Iris pigment epithelial cell (primary cell): ENCODE results near the gene RFT1.
"Not testable (repeated sequence)": the region's sequence is repeated elsewhere in the genome, so short reads cannot be mapped to it uniquely, and the experiment has no call there.

Source experiments
- DNase-seq: peaks from one replicate; pipeline ENCODE4 v3.0.0-alpha.2; 2011; ENCODE audit warnings: low read depth

RFT1 gene

GRCh38 chr3:53069422-53070068, 60.7 kb downstream of the RFT1 start:
- DNase-seq, result no peak

DNA sequence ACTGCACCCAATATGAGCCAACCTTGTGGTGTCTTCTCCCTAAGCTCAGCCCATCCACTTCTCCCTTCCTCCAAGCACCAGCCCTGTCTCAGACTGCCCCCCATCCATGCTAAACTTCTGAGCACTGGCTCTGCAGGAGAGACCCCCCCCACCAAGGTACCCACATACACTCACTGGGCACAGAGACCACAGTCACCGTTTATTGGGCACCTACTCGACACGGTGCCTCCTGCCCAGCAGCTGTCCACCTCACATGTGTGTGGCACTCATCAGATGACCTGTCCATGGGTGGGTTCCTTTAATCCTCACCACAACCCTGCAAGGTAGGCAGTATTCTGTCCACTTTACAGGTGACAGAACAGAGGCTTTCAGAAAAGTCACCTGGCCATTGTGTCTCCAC, 62.1 kb downstream of the RFT1 start:
- DNase-seq, result no peak

DNA sequence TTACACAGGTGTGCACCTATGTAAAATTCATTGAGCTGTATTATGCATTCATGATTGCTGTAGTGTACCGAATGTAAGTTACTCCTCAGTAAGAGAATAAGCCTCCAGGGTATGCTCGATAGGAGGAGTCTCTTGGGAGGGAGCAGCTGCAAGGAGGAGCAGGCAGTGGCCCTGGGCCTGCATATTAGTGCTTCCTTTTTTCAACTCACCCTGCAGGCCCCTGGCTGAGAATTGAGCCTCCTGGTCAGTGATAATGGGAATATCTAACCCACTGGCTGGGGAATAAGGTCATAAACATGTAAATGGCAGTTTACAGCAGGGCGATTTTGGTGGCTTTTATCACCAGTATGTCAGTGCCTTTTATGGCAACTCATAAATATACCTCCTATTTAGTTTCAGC, 62.7 kb downstream of the RFT1 start:
- DNase-seq, result no peak

DNA sequence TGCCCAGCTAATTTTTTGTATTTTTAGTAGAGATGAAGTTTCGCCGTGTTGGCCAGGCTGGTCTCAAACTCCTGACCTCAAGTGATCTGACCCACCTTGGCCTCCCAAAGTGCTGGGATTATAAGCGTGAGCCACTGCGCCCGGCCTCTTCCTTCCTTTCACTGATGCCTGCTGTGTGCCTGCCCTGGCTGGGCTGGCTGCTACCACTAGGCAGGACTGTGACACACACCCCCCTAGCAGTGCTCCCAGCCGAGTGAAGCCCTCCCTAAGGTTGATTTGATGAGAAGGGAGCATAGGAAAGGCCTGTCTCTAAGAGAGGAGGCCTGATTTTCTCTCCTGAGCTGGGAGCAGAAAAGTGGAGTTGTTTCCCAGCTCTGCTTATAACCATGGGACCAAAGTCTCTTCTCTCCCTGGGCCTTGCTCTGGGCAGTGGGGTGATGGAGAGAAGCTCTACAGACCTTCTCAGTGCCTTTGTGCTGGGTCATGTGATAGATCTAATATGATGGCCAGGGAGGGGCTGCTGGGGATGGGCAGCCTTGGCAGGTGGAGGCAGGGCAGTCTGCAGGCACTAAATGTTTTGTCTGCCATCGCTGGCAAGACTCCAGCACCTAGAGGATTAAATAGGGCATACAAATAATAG, 64.3 kb downstream of the RFT1 start:
- DNase-seq, result no peak

DNA sequence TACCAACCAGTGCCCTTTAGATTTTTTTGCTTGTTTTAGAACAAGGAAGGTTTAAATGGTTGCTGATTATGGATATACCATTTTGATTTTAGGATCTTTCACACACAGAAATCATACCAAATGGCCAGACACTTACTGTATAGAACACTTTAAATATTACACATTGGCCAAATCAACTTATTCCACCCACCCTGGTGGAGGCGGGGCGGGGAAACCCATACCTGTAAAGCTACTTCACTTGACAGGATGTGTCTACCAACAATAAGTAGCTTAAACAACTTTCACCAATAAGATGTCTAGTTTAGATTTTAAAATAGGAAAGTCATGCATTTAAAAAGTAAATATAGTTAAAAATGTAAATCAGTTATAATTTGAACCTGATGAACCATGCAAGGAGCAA, 67.3 kb downstream of the RFT1 start:
- DNase-seq, result no peak

DNA sequence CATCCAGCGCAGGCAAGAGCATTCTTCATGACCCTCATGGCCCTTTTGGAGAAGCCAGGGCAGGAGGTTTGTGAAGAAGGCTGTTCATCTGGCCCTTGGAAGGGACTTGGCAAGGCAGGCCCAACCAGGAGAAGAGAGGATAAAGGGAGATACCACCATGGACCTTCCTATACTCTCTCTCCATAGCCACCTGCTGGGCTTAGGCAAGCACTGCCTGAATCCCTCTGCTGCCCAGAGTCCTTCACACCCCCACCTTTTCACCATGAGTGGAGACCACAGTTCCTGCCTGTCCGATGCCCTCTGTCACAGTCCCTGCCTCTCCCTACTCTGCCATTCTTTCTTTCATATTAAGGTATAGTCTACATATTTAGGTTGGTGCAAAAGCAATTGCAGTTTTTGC, 73.8 kb downstream of the RFT1 start:
- peak; percentile 31 for DNase-seq

DNA sequence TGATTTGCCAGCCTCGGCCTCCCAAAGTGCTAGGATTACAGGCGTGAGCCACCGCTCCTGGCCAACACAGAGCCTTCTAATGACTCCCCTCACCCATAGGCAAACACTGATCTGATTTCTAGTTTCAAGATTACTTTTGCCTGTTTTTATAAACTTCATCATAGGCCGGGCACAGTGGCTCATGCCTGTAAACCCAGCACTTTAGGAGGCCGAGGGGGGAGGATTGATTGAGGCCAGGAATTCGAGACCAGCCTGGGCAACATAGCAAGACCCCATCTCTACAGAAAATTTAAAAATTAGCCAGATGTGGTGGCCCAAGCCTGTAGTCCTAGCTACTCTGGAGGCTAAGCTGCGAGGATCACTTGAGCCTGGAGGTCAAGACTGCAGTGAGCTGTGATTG, 76.0 kb downstream of the RFT1 start:
- not testable (repeated sequence) for DNase-seq

- DNase-seq, result no peak
These were observed 78.3 kb downstream of the RFT1 start for GRCh38 chr3:53051929-53052328.

DNA sequence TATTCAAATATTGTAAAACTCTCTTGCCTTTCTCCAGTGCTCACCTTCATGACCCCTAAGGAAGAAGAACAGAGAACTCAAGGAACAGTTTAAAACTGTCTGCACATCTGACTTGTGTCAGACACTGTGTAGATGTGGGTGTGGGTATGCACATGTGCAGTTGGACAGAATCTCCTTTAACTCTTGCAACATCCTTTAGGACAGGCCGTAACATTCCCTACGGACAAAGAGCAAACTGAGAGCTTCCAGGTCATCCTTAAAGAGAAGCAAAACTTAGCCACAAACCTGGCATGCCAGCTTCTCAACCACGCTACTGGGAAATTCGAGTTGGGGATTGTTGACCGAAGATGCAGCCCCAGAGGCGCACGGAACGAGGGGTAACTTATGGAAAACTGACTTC, 80.2 kb downstream of the RFT1 start:
- DNase-seq, result no peak

DNA sequence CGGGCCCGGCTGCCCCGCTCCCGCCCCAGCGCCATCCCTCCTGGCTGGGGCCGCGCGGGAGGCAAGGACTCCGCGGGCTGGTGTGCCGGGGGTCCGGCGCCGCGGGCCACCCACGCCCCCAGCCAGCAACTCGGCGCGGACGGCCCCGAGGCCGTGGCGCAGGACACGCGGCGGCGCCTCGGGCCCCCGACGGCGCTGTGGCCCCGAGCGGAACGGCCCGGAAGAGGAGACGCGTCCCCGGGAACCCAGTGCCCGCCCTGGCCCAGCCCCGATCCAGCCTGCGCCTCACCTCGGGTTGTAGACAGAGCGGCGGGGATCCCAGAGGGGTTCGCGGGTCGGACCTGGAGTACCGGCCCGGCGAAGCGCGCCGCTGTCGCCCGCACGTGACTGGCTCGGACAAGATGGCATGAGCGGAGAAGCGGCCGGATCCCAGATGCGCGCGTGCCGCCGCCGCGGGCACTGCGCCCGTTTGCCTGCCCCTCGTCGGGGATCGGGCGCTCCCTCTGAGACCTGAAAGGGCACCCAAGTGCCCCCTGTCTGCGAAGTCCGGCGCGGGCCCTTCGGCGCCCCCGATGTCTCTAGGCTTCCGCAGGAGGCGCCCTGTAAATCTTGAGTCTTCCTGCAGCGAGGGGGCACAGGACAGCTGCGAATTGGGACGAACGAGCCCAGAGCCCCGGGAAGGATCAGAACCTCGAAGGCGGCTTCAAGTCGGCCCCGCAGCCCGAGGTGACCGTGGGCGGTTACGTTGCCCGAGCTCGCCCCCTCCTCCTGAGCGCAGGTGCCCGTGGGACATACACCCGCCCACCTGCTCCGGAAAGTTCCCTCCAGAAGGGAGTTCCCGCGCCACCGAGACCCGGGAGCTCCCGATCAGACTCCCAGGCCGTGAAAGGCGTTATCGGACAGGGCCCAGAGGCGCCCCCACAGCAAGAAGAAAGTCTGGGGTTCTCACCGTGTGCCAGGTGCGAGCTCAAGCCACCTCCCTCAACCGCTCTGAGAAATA, 83.8 kb downstream of the RFT1 start:
- DNase-seq, result peak; percentile 19

DNA sequence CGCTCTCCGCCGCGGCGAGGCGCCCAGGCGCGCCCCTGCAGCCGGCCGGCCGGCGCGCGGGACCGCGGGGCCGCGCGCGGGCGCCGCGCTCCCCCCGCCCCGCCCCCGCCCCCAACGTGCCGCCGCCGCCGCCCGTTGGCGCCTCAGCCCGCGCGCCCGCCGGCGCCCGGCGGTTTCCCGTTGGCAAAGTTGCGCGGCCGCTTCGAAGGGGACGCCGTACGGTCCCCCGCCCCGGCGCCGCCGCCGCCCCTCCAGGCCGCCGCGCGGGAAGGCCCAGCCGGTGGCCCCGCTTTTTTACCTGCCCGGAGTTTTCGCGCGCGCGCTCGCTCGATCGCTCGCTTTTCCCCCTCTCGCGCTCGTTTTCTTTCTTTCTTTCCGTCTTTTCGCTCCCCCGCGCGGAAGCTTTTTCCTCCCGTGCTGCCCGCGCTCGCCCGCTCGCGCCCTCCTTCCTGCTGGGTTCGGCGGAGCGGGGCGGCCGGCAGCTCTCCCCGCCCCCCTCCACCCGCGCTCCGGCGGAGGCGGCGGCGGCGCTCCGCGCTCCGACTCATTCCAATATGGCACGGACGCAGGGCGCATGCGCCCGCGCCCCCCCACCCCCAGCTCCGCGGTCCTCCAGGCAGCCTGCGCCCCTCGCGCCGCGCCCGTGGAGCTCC, 84.6 kb downstream of the RFT1 start, which contains the start of gene SFMBT1:
SFMBT1 (minus strand) TSS at position 556 of the 653 bp plus-strand sequence. CDS start 76,945 bp downstream, outside the sequence.
- peak; percentile 49 for DNase-seq

DNA sequence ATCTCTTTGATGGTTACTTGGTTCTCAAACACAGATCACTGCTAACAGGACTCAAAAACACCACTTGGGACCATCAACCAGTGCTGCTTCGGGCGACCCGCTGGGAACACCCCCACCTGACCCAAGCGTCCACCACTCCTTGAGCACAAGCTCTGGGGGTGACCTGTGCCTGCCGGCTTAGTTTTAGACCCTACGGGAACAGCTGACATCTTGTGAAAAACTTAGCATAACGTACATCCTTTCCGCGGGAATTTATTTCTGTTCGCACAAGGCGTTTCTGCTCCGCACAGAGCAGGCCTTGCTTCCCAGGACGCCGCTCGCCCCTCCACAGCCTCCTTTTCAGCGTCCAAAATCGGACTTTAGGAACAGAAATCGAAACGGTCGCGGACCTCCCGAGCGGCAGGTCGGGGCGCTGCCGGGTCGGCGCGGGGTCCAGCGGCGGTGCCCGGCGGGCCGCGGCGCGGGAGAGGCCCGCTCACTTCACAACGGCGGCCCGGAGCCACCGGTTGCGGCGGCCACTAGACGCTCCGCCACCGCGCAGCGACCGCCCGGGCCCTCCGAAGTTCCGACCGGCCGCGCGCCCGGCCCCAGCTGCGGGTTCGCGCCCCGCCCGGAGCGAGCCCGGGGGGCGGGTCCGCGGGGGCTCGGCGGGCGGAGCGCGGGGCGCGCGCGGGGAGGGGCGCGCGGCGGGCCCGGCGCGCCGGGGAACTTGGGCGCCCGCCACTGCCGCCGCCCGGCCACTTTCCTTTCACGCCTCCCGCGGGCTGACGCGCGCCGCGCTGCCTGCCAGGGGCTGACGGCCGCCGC, 85.3 kb downstream of the RFT1 start:
- peak; percentile 49 for DNase-seq

GRCh38 chr3:53044371-53044710, 85.9 kb downstream of the RFT1 start:
- no peak for DNase-seq

- DNase-seq, result no peak
These were observed 86.5 kb downstream of the RFT1 start for GRCh38 chr3:53043738-53044137.

DNA sequence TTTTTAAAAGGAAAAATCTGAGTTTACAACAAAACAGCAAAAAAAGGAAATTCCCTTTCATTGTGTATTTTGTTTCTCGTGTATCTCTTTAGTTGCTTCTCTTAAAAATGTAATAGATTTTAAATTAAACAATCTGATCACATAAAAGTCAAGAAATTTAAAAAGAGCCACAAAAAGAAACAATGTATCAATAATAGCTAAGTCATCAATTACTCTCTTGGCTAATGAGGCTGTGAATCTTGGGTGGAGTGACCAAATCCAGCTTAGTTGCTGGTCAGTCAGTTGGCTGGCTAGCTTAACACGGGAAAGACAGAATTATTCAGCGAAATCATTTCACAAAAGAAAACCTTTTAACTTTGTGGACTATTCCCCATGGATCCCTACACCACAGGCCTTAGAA, 87.6 kb downstream of the RFT1 start:
- no peak for DNase-seq

DNA sequence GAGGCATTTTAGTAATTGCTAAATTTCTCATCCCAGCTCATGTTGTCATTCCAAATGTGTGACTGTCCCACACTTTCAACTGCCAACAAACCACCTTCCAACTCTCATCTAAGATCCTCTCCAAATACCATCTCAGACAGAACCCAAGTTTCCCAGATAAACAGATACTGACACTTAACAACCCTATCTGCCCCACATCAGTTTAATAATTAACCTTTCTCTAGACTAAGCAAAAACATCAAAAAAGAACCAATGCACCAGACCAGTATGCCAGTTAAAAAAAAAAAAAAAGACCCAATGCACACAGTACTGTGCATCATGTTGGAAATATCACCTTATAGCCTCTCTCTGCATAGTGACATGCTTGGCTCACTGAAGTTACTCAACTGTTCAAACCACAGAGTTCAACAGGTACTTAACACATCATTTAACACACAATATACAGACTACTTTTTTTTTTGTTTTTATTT, 89.8 kb downstream of the RFT1 start:
- DNase-seq, result peak; percentile 21

- DNase-seq, result no peak
These were observed 90.9 kb downstream of the RFT1 start for GRCh38 chr3:53039376-53039752.

GRCh38 chr3:53038679-53039375, 91.4 kb downstream of the RFT1 start:
- DNase-seq, result no peak
